ENCODE data around the gene OSBP2.

GRCh38 chr22:30883586-30884145 lies 189.0 kb downstream of the OSBP2 start:
- TF ChIP-seq CTCF (IDR thresholded peaks at IDR 0.05) (no peak), POLR2A (IDR thresholded peaks at IDR 0.05) (no peak), EP300 (IDR thresholded peaks at IDR 0.05) (no peak)

Data from tibial nerve (tissue), 4 donors.